GM18907 (cell line): ENCODE data around the gene DHTKD1.
"Not testable (repeated sequence)": the region's sequence is repeated elsewhere in the genome, so short reads cannot be mapped to it uniquely, and the experiment has no call there.

Source experiments
- ATAC-seq: cut with Tn5 transposase; IDR thresholded peaks from one replicate; pipeline ENCODE4 v1.9.1; 2021; ENCODE audit warnings: mild to moderate bottlenecking, moderate library complexity; ENCODE audit not compliant: unreplicated experiment

The DHTKD1 gene

DNA sequence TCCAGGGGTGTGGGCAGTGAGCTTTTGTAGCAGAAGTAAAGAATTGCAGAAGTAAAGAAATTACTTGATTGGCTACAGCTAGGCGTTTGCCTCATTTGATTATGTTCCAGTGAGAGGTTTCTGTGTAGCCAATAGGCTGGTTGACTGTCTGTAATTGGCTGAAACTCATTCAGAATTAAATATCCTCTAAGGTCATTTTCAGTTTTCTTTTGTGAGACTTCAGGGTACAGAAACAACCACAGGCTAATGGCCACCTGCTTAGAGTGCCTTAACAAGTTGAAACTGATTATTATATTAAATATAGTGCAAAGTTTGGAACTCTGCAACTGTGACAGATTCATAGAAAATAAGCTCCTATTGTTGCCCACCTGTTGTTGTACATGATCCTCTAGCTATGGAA, 71.3 kb downstream of the DHTKD1 start:
- no peak for ATAC-seq

DNA sequence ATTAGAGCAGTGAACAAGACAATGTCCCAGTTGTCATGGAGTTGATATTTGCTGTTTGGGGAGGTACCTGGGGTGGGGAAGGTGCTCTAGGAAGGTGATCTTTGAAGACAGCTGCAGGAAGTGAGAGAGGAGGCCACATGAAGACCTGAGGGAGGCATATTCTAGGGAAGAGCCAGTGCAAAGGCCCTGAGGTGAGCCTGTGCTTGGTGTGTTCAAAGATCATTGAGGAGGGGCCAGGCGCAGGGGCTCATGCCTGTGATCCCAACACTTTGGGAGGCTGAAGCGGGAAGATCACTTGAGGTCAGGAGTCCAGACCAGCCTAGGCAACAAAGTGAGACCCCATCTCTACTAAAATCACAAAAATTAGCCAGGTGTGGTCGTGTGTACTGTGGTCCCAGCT, 75.8 kb downstream of the DHTKD1 start:
- ATAC-seq: no peak

DNA sequence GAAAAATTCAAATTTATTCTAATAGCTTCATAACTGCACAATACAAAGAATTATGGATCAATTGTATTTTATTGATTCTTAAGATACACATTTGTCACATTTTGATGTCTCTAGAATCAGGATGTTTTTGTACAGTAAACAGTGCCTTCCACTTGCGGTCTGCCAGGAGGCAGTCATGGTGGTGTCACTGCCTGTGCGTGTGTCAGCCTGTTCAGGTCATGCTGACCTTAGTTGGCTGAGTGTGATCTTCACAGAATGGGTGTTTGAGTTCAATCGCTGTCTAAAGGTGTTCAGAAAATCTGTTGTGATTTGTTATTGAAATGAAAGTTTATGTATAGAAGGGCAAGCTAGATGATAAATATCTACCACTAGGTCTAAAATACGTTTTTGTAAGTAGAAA, 81.4 kb downstream of the DHTKD1 start:
- no peak for ATAC-seq

DNA sequence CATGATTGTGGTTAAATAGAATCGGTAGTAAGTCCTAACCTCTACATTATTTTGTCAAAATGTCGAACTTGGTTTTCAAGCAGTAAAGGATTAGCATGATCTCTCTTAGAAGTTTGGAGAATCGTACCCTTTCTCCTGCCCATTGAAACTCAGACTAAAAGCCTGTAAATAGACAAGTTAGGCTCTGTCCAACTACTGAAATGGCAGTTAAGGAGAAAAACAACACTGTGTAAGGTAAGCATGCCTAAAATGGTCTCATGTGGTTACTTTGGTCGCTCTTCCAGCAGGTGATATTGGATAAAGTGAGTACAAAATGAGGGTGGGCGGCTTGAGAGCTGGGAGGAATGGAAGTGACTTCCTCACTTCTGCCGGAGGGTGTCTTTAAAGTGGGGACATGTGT, 85.8 kb downstream of the DHTKD1 start:
- no peak for ATAC-seq

DNA sequence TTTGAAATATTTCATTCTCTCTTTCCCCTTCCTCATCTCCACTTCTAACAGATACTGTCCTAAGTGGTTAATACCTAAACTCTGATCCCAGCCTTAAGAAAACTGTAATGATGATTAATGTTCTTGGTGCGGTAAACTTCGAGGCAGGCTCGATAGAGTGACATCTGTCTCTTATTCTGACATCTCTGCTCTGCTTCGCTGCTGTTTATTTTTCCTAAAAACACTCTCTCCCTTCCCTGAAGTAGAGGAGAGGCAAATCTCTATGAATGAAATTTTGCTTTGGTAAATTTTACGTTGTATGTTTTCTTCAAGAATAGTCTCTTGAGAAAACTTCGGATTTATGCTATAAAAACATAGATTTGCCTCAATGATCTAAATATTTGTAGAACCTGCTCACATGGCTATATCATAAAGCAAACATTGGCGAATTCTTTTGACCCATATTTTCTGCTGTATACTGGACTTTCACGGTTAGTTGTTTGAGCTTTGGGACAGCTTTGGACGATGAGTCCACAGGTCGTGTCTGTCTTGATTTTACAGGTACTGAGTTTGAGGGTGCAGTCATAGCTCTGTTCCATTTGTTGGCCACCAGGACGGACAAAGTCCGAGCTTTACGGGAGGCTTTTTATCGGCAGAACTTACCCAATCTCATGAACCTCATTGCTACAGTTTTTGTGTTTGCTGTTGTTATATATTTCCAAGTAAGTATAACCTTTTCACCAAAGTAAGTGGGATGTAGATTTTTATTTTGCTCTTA, 87.8 kb downstream of the DHTKD1 start:
- ATAC-seq: no peak

DNA sequence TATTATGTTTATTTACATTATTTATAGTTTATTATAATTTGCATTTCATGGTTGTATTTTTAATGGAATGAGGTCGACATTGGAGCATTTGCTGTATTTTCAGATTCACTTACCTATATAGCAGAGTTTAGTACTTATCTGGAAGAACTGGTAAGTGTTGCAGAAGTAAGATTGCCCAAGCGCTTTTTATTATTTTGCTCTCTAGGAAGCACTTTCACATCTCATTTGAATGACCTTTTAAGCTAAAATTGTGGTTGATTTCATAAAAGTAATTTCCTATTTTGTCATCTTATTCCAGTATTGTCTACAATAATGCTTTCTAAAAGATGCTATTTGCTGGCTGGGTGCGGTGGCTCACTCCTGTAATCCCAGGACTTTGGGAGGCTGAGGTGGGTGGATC, 89.4 kb downstream of the DHTKD1 start:
- ATAC-seq: no peak

DNA sequence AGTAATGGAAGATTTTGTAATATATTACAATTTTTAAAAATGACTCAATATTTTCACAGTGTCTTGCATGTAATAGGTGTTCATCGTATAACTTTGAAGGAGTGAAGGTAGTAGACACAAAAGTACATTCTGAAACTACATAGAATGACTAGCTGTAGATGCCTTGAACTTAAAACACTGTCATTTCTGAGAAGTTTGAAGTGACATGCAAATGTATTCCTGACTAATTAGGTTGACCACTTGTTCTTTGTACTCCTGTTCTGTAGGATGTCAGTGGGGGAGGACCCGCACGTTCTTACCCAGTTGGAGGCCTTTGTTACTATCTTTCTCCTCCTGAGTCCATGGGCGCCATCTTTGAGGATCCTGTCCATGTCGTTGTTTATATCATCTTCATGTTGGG, 91.9 kb downstream of the DHTKD1 start:
- no peak for ATAC-seq

DNA sequence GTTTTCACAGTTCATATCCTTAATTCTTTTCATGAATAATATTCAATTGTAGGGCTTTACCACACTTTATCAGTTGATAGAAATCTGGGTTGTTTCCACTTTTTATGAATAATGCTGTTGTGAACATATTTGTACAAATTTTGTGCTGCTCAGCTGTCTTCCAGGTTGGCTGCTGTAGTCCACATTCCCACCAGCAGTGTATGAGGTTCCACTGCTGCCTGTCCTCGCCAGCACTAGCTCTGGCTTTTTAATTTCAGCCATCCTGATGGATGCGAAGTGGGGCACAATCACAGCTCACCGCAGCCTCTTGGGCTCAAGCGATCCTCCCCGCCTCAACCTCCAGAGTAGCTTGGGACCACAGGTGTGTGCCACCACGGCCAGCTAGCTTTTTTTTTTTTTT, 94.2 kb downstream of the DHTKD1 start:
- no peak for ATAC-seq

DNA sequence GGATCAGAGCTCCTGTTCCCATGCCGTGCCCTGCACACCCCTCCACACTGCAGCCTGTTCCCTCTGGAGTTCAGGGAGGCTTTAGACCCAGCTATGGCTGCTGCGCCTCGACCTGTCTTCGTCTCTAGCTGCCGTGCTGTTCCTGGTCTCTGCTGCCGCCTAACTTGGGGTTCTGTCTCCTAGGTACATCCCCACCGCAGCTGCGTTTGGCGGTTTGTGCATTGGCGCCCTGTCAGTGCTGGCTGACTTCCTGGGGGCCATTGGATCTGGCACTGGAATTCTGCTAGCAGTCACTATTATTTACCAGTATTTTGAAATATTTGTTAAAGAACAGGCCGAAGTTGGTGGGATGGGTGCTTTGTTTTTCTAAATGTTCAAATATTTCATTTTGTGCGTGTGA, 95.3 kb downstream of the DHTKD1 start:
- no peak for ATAC-seq

DNA sequence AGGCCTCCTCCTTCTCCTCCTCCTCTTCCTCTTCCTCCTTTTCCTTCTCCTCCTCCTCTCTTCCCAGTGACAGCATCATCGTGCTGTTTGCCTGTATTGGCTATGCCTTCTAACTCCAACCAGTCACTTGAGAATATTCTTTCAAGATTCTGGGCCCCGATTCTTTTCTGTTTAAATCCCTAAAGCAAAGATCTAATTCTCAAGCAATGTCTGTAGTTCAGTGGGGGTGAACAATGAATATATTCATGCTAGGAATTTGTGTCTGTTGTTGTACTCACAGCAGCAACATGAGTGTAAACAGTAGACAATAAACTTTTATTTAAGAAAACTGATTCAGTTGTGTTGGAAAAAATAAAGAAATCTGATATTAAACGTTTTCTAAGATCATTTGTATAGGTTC, 96.3 kb downstream of the DHTKD1 start:
- ATAC-seq: no peak

DNA sequence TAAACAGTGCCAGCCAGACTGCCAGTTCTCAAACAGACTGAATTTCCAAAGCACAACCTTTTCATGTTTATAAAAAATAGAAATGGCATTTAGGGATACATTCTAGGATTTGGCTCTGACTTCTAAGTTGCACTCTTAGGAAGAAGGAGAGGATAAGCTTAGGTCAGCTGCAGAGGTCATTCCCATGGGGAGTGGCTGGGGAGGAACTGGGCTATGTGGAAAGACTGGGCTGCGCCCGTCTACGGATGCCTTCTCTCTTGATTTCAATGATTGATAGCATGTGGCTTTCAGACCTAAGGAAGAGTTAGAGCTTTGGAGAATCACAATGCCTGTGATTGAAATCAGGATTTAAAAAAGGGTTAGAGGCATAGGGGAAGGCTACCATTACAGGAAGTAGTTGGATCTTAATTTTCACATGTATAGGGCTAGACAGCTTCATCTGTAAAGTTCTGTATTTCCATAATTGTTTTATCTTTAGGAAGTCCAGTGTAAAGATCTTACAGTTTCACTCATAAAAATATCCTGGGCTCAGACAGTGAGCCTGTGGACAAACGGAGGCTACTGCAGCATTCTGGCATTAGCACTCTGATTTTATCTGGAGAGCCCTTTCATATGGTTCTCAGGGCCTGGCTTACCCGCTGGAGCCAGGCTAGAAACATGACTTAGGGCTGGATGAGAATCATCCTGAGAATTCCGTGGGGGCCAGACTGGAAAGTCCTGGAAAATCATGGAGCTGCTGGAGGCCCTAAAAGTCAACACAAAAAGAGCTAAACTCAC, 97.4 kb downstream of the DHTKD1 start:
- no peak for ATAC-seq

DNA sequence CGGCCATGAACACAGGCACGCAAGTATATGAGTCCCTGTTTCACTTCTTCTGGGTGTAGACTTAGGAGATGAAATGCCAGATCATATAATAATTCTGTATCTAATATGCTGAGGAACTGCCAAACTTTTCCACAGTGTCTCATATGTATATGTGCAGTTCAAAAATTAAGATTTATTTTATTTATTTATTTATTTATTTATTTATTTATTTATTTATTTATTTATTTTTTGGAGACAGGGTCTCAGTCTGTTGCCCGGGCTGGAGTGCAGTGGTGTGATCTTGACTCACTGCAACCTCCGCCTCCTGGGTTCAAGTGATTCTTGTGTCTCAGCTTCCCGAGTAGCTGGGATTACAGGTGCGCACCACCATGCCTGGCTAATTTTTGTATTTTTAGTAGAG, 102.8 kb downstream of the DHTKD1 start:
- ATAC-seq: not testable (repeated sequence)
